A673 (cell line): ENCODE data around the gene STOX1. TPM values are rescaled to one million over a fixed set of nuclear protein-coding genes. Genes with fewer than 3 reads are reported as not detected.
"Not testable (repeated sequence)": the region's sequence is repeated elsewhere in the genome, so short reads cannot be mapped to it uniquely, and the experiment has no call there.

Experiments
- BruUV-seq: library from RNA; stranded (reverse); fragments of 400-500 nt; replicated peaks from 2 replicates; lab custom pipeline; 2021; lab: Mats Ljungman, UMichigan
- CTCF ChIA-PET: fragments of 300-600 bp; sonication (Branson Sonifier 250); formaldehyde crosslinking; loops from one replicate; lab custom pipeline; 2022; ENCODE audit warnings: antibody characterized with exemption; lab: Charles Lee
- POLR2A ChIA-PET: fragments of 300-600 bp; sonication (Branson Sonifier 250); formaldehyde crosslinking; loops from one replicate; lab custom pipeline; 2022; ENCODE audit warnings: antibody characterized with exemption; ENCODE audit not compliant: low non-redundant PET; lab: Charles Lee
- DNase-seq: peaks from one replicate; pipeline ENCODE4 v3.0.0-alpha.2; 2015; ENCODE audit warnings: low spot score
- H3K27ac ChIP-seq: fragments of 200-600 bp; sonication (generic); 2 replicates; pipeline ENCODE4 v1.5.1; 2016; ENCODE audit warnings: mixed run types, low read depth, mild to moderate bottlenecking, mixed read lengths, antibody characterized with exemption, low read length; ENCODE audit not compliant: poor library complexity, severe bottlenecking
- H3K27me3 ChIP-seq: fragments of 200-600 bp; sonication (generic); replicated peaks from 2 replicates; pipeline ENCODE4 v1.6.1; 2017; ENCODE audit warnings: mixed run types, low read depth, mild to moderate bottlenecking, mixed read lengths, antibody characterized with exemption, low read length; ENCODE audit not compliant: insufficient read depth, poor library complexity
- H3K36me3 ChIP-seq: fragments of 200-600 bp; sonication (generic); 2 replicates; pipeline ENCODE4 v1.6.1; 2016; ENCODE audit warnings: mixed run types, mild to moderate bottlenecking, mixed read lengths, antibody characterized with exemption, low read length; ENCODE audit not compliant: insufficient read depth, poor library complexity, severe bottlenecking
- H3K4me1 ChIP-seq: fragments of 200-600 bp; sonication (generic); 2 replicates; pipeline ENCODE4 v1.6.1; 2017; ENCODE audit warnings: mixed run types, mild to moderate bottlenecking, mixed read lengths, antibody characterized with exemption, low read length; ENCODE audit not compliant: insufficient read depth, poor library complexity, severe bottlenecking
- H3K4me3 ChIP-seq: fragments of 200-600 bp; sonication (generic); 2 replicates; pipeline ENCODE4 v1.5.1; 2016; ENCODE audit warnings: low read depth, mixed run types, mild to moderate bottlenecking, mixed read lengths, low read length; ENCODE audit not compliant: poor library complexity, severe bottlenecking
- H3K9me3 ChIP-seq: fragments of 200-600 bp; sonication (generic); 2 replicates; pipeline ENCODE4 v1.6.1; 2016; ENCODE audit warnings: mixed run types, low read depth, mild to moderate bottlenecking, mixed read lengths, antibody characterized with exemption, low read length; ENCODE audit not compliant: poor library complexity, severe bottlenecking
- CTCF ChIP-seq: fragments of 300-800, 200-600 bp; sonication (generic); conservative IDR thresholded peaks from 2 replicates; pipeline ENCODE4 v1.5.1; 2017; ENCODE audit warnings: low read depth, mild to moderate bottlenecking, antibody characterized with exemption, low read length, moderate library complexity, mixed read lengths
- EZH2 ChIP-seq: fragments of 200-600 bp; sonication (generic); IDR thresholded peaks from 2 replicates; pipeline ENCODE4 v1.6.1; 2017; ENCODE audit warnings: borderline replicate concordance, low read depth, mild to moderate bottlenecking, mixed read lengths, antibody characterized with exemption, low read length; ENCODE audit not compliant: poor library complexity, severe bottlenecking
- intact Hi-C: fragments of 100-400 bp; cut with micrococcal nuclease; formaldehyde crosslinking; loops from one replicate; pipeline ENCODE4 v1.10.0; 2022; ENCODE audit not compliant: unreplicated experiment
- total RNA-seq: library from RNA; stranded (reverse); gene quantifications from 2 replicates; pipeline ENCODE4 v1.2.3, GENCODE V29; 2021

The STOX1 gene
- total RNA-seq, 1 experiment from 2014 or later: 2.1 TPM

GRCh38 chr10:68938117-68938516, 110.8 kb downstream of the STOX1 start:
- TF ChIP-seq CTCF (no peak), EZH2 (no peak)
- Histone ChIP-seq H3K4me1 (no peaks in the 10 kb centered on the region), H3K9me3 (no peaks in the 10 kb centered on the region), H3K36me3 (peaks cover 35% of the 10 kb centered on the region), H3K27ac (no peak overlapping the region), H3K27me3 (no peaks in the 10 kb centered on the region), H3K4me3 (no peak overlapping the region)
- no TSS peak for BruUV-seq
- CTCF ChIA-PET: no interaction called here
- POLR2A ChIA-PET: no interaction called here
- intact Hi-C loops: no loop called here
- DNase-seq: peak; percentile 12

- intact Hi-C loops: no loop called here
- H3K4me1 ChIP-seq: no peaks in the 10 kb centered on the region
- ChIA-PET POLR2A (no interaction called here), CTCF (no interaction called here)
- no peak for DNase-seq
- H3K27me3 ChIP-seq: no peaks in the 10 kb centered on the region
- no peak for TF ChIP-seq CTCF
- no peak for TF ChIP-seq EZH2
- H3K4me3 ChIP-seq: no peak overlapping the region
- no peak overlapping the region for H3K27ac ChIP-seq
- H3K9me3 ChIP-seq: no peaks in the 10 kb centered on the region
- H3K36me3 ChIP-seq: peaks cover 41% of the 10 kb centered on the region
- BruUV-seq: no TSS peak
Measured at GRCh38 chr10:68938884-68939283, 111.6 kb downstream of the STOX1 start.

GRCh38 chr10:68940917-68941316, 113.6 kb downstream of the STOX1 start:
- POLR2A ChIA-PET, H3K27me3 ChIP-seq, CTCF ChIA-PET, BruUV-seq, H3K9me3 ChIP-seq, H3K4me3 ChIP-seq, H3K4me1 ChIP-seq, intact Hi-C loops, DNase-seq, H3K27ac ChIP-seq: not testable (repeated sequence)
- H3K36me3 ChIP-seq: peaks cover 54% of the 10 kb centered on the region

Other genes with a start within 250 kb of the STOX1 start
- 126 and 141 TPM in 2 replicates for gene CCAR1, start 106.3 kb upstream of the STOX1 start, total RNA-seq
- gene DDX50, start 73.8 kb downstream of the STOX1 start, total RNA-seq: 46.1 and 50.1 TPM in 2 replicates
- gene DDX21, start 128.6 kb downstream of the STOX1 start, total RNA-seq: 154 and 188 TPM in 2 replicates
- gene KIFBP, start 161.3 kb downstream of the STOX1 start, total RNA-seq: 40.5 and 42.8 TPM in 2 replicates